ENCODE data around the gene DOCK8. TPM values are rescaled to one million over a fixed set of nuclear protein-coding genes. Genes with fewer than 3 reads are reported as not detected.

DOCK8 gene
- total and polyA plus RNA-seq, 4 experiments from 2014 or later, result 31.0 to 315 (median 200) TPM

- Histone ChIP-seq H3K27ac (ENCODE audit: low read depth, low read length) (no peak overlapping the region), H3K27me3 (ENCODE audit: insufficient read depth, low read length) (no peaks in the 10 kb centered on the region), H3K36me3 (ENCODE audit: insufficient read depth, low read length) (no peaks in the 10 kb centered on the region), H3K4me3 (ENCODE audit: low read length in 2 of 2) (no peak overlapping the region), H3K9me3 (ENCODE audit: control insufficient read depth in 1 of 2, low read length in 2 of 2) (no peaks in the 10 kb centered on the region), H3K4me1 (ENCODE audit: insufficient read depth, low read length) (no peaks in the 10 kb centered on the region)
- H3K27me3 Mint-ChIP-seq, result no peaks in the 10 kb centered on the region
- CTCF ChIA-PET (ENCODE audit: partially characterized antibody), result no interaction called here
- H3K36me3 Mint-ChIP-seq, result peaks cover 0 to 12% of the 10 kb centered on the region in 2 donors
- H3K4me1 Mint-ChIP-seq, result no peaks in the 10 kb centered on the region
- no peak overlapping the region for H3K4me3 Mint-ChIP-seq
- peaks cover 0 to 10% (median 2%) of the 10 kb centered on the region in 8 donors for H3K9me3 Mint-ChIP-seq
- DNase-seq, result no peak
- POLR2A ChIA-PET (ENCODE audit: partially characterized antibody), result no interaction called here
- no peak overlapping the region for H3K27ac Mint-ChIP-seq
- intact Hi-C loops (cut with micrococcal nuclease), result no loop called here
Measured at GRCh38 chr9:479971-480350, 265.3 kb downstream of the DOCK8 start.

GRCh38 chr9:482739-483138 is 268.1 kb downstream of the DOCK8 start:
- no peak for DNase-seq
- Mint-ChIP-seq H3K27ac (no peak overlapping the region), H3K36me3 (peaks cover 0 to 2% of the 10 kb centered on the region in 2 donors), H3K9me3 (peaks cover 0 to 10% (median 2%) of the 10 kb centered on the region in 8 donors), H3K4me3 (no peak overlapping the region), H3K27me3 (no peaks in the 10 kb centered on the region), H3K4me1 (no peaks in the 10 kb centered on the region)
- intact Hi-C loops (cut with micrococcal nuclease), result no loop called here
- CTCF ChIA-PET (ENCODE audit: partially characterized antibody), result no interaction called here
- POLR2A ChIA-PET (ENCODE audit: partially characterized antibody), result interaction anchor here (0.8 kb wide), 1 partner anchor 13 kb away, joined by 4 read pairs; no protein-coding TSS in a partner anchor
- Histone ChIP-seq H3K4me3 (ENCODE audit: low read length in 2 of 2) (no peak overlapping the region), H3K27ac (ENCODE audit: low read depth, low read length) (no peak overlapping the region), H3K27me3 (ENCODE audit: insufficient read depth, low read length) (no peaks in the 10 kb centered on the region), H3K9me3 (ENCODE audit: control insufficient read depth in 1 of 2, low read length in 2 of 2) (no peaks in the 10 kb centered on the region), H3K4me1 (ENCODE audit: insufficient read depth, low read length) (no peaks in the 10 kb centered on the region), H3K36me3 (ENCODE audit: insufficient read depth, low read length) (no peaks in the 10 kb centered on the region)

GRCh38 chr9:486156-486555 is 271.5 kb downstream of the DOCK8 start:
- no peaks in the 10 kb centered on the region for H3K4me1 ChIP-seq (ENCODE audit: insufficient read depth, low read length)
- H3K36me3 Mint-ChIP-seq, result no peaks in the 10 kb centered on the region
- no peak overlapping the region for H3K4me3 ChIP-seq (ENCODE audit: low read length in 2 of 2)
- no peaks in the 10 kb centered on the region for H3K36me3 ChIP-seq (ENCODE audit: insufficient read depth, low read length)
- intact Hi-C loops (cut with micrococcal nuclease), result no loop called here
- peaks cover 0 to 10% (median 2%) of the 10 kb centered on the region in 8 donors for H3K9me3 Mint-ChIP-seq
- H3K27me3 Mint-ChIP-seq, result no peaks in the 10 kb centered on the region
- no peak for DNase-seq
- ChIA-PET CTCF (ENCODE audit: partially characterized antibody) (interaction anchor here (0.9 to 1.1 kb wide), 2 partner anchors 9 to 24 kb away, joined by 3 to 4 read pairs; no protein-coding TSS in a partner anchor), POLR2A (ENCODE audit: partially characterized antibody) (no interaction called here)
- H3K27ac Mint-ChIP-seq, result no peak overlapping the region
- H3K4me1 Mint-ChIP-seq, result no peaks in the 10 kb centered on the region
- no peaks in the 10 kb centered on the region for H3K27me3 ChIP-seq (ENCODE audit: insufficient read depth, low read length)
- no peak overlapping the region for H3K4me3 Mint-ChIP-seq
- no peaks in the 10 kb centered on the region for H3K9me3 ChIP-seq (ENCODE audit: control insufficient read depth in 1 of 2, low read length in 2 of 2)
- no peak overlapping the region for H3K27ac ChIP-seq (ENCODE audit: low read depth, low read length)

- no peak overlapping the region for H3K4me3 ChIP-seq (ENCODE audit: low read length in 2 of 2)
- no peak for DNase-seq
- no peak overlapping the region for H3K27ac Mint-ChIP-seq
- no peaks in the 10 kb centered on the region for H3K4me1 Mint-ChIP-seq
- POLR2A ChIA-PET (ENCODE audit: partially characterized antibody), result no interaction called here
- H3K4me3 Mint-ChIP-seq, result no peak overlapping the region
- no peak overlapping the region for H3K27ac ChIP-seq (ENCODE audit: low read depth, low read length)
- intact Hi-C loops (cut with micrococcal nuclease), result no loop called here
- H3K36me3 ChIP-seq (ENCODE audit: insufficient read depth, low read length), result no peaks in the 10 kb centered on the region
- no peaks in the 10 kb centered on the region for H3K4me1 ChIP-seq (ENCODE audit: insufficient read depth, low read length)
- CTCF ChIA-PET (ENCODE audit: partially characterized antibody), result interaction anchor here (0.6 kb wide), 1 partner anchor 12 kb away, joined by 4 read pairs; no protein-coding TSS in a partner anchor
- no peaks in the 10 kb centered on the region for H3K9me3 ChIP-seq (ENCODE audit: control insufficient read depth in 1 of 2, low read length in 2 of 2)
- no peaks in the 10 kb centered on the region for H3K27me3 Mint-ChIP-seq
- H3K27me3 ChIP-seq (ENCODE audit: insufficient read depth, low read length), result no peaks in the 10 kb centered on the region
- H3K9me3 Mint-ChIP-seq, result peaks cover 0 to 10% (median 2%) of the 10 kb centered on the region in 8 donors
- no peaks in the 10 kb centered on the region for H3K36me3 Mint-ChIP-seq
Measured at GRCh38 chr9:487429-487828, 272.8 kb downstream of the DOCK8 start.

GRCh38 chr9:488448-488847 is 273.8 kb downstream of the DOCK8 start:
- Histone ChIP-seq H3K36me3 (ENCODE audit: insufficient read depth, low read length) (no peaks in the 10 kb centered on the region), H3K4me3 (ENCODE audit: low read length in 2 of 2) (no peak overlapping the region), H3K27me3 (ENCODE audit: insufficient read depth, low read length) (no peaks in the 10 kb centered on the region), H3K27ac (ENCODE audit: low read depth, low read length) (no peak overlapping the region), H3K9me3 (ENCODE audit: control insufficient read depth in 1 of 2, low read length in 2 of 2) (no peaks in the 10 kb centered on the region), H3K4me1 (ENCODE audit: insufficient read depth, low read length) (no peaks in the 10 kb centered on the region)
- H3K9me3 Mint-ChIP-seq, result peaks cover 0 to 10% (median 2%) of the 10 kb centered on the region in 8 donors
- ChIA-PET POLR2A (ENCODE audit: partially characterized antibody) (no interaction called here), CTCF (ENCODE audit: partially characterized antibody) (no interaction called here)
- no peaks in the 10 kb centered on the region for H3K36me3 Mint-ChIP-seq
- intact Hi-C loops (cut with micrococcal nuclease), result no loop called here
- no peak overlapping the region for H3K4me3 Mint-ChIP-seq
- no peaks in the 10 kb centered on the region for H3K27me3 Mint-ChIP-seq
- no peak overlapping the region for H3K27ac Mint-ChIP-seq
- H3K4me1 Mint-ChIP-seq, result no peaks in the 10 kb centered on the region
- no peak for DNase-seq

- ChIA-PET CTCF (ENCODE audit: partially characterized antibody) (no interaction called here), POLR2A (ENCODE audit: partially characterized antibody) (no interaction called here)
- Histone ChIP-seq H3K27ac (ENCODE audit: low read depth, low read length) (no peak overlapping the region), H3K36me3 (ENCODE audit: insufficient read depth, low read length) (no peaks in the 10 kb centered on the region), H3K4me1 (ENCODE audit: insufficient read depth, low read length) (no peaks in the 10 kb centered on the region), H3K4me3 (ENCODE audit: low read length in 2 of 2) (no peak overlapping the region), H3K27me3 (ENCODE audit: insufficient read depth, low read length) (no peaks in the 10 kb centered on the region), H3K9me3 (ENCODE audit: control insufficient read depth in 1 of 2, low read length in 2 of 2) (no peaks in the 10 kb centered on the region)
- no peak for DNase-seq
- Mint-ChIP-seq H3K36me3 (no peaks in the 10 kb centered on the region), H3K4me1 (no peaks in the 10 kb centered on the region), H3K4me3 (no peak overlapping the region), H3K27ac (no peak overlapping the region), H3K9me3 (peaks cover 0 to 3% (median 0%) of the 10 kb centered on the region in 8 donors), H3K27me3 (no peaks in the 10 kb centered on the region)
- intact Hi-C loops (cut with micrococcal nuclease), result no loop called here
Measured at GRCh38 chr9:489198-490197, 274.8 kb downstream of the DOCK8 start.

GRCh38 chr9:494764-495163 is 280.1 kb downstream of the DOCK8 start:
- H3K4me1 ChIP-seq (ENCODE audit: insufficient read depth, low read length), result no peaks in the 10 kb centered on the region
- no peak for DNase-seq
- H3K36me3 ChIP-seq (ENCODE audit: insufficient read depth, low read length), result no peaks in the 10 kb centered on the region
- POLR2A ChIA-PET (ENCODE audit: partially characterized antibody), result no interaction called here
- intact Hi-C loops (cut with micrococcal nuclease), result no loop called here
- H3K4me3 Mint-ChIP-seq, result no peak overlapping the region
- no peak overlapping the region for H3K27ac ChIP-seq (ENCODE audit: low read depth, low read length)
- no peaks in the 10 kb centered on the region for H3K9me3 ChIP-seq (ENCODE audit: control insufficient read depth in 1 of 2, low read length in 2 of 2)
- H3K9me3 Mint-ChIP-seq, result no peaks in the 10 kb centered on the region
- H3K36me3 Mint-ChIP-seq, result no peaks in the 10 kb centered on the region
- H3K27me3 ChIP-seq (ENCODE audit: insufficient read depth, low read length), result no peaks in the 10 kb centered on the region
- H3K27ac Mint-ChIP-seq, result no peak overlapping the region
- CTCF ChIA-PET (ENCODE audit: partially characterized antibody), result no interaction called here
- peaks cover 0 to 7% of the 10 kb centered on the region in 2 donors for H3K27me3 Mint-ChIP-seq
- H3K4me3 ChIP-seq (ENCODE audit: low read length in 2 of 2), result no peak overlapping the region
- no peaks in the 10 kb centered on the region for H3K4me1 Mint-ChIP-seq

All from CD4-positive, alpha-beta memory T cell (primary cell).